ENCODE data around the gene NHLH1. TPM values are rescaled to one million over a fixed set of nuclear protein-coding genes. Genes with fewer than 3 reads are reported as not detected.

Gene NHLH1
- total RNA-seq, 4 donors from 2014 or later: not detected

DNA sequence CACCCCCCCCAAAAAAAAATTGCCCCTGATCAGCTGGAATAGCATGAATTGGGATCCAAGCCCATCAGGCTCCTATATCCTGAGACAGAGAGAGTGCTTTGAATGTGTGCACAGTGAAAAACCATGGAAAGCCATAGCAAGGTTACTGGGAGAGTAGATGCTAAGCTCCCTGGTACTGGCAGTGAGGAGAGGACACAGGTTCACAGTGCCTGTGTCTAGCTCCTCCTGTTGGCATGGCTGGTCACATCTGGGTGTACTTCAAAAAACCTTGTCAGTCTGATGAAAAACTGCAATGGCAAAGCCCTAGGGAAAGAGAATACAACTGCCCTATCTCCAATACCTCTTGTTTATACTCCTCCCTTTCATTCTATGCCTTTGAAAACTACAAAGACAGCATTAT, 36.8 kb upstream of the NHLH1 start:
- no peak for ATAC-seq

GRCh38 chr1:160332516-160332915, 34.4 kb upstream of the NHLH1 start:
- Histone ChIP-seq H3K36me3 (peaks cover 11 to 100% of the 10 kb centered on the region in 2 donors), H3K27me3 (no peaks in the 10 kb centered on the region), H3K9me3 (no peaks in the 10 kb centered on the region), H3K4me1 (no peaks in the 10 kb centered on the region), H3K27ac (no peak overlapping the region), H3K4me3 (no peak overlapping the region)
- TF ChIP-seq, protein P1, sequence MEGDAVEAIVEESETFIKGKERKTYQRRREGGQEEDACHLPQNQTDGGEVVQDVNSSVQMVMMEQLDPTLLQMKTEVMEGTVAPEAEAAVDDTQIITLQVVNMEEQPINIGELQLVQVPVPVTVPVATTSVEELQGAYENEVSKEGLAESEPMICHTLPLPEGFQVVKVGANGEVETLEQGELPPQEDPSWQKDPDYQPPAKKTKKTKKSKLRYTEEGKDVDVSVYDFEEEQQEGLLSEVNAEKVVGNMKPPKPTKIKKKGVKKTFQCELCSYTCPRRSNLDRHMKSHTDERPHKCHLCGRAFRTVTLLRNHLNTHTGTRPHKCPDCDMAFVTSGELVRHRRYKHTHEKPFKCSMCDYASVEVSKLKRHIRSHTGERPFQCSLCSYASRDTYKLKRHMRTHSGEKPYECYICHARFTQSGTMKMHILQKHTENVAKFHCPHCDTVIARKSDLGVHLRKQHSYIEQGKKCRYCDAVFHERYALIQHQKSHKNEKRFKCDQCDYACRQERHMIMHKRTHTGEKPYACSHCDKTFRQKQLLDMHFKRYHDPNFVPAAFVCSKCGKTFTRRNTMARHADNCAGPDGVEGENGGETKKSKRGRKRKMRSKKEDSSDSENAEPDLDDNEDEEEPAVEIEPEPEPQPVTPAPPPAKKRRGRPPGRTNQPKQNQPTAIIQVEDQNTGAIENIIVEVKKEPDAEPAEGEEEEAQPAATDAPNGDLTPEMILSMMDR (IDR thresholded peaks at IDR 0.05): no peak
- no peak for TF ChIP-seq EP300 (IDR thresholded peaks at IDR 0.05)
- ATAC-seq: no peak

More for the DNA sequence above, 36.8 kb upstream of the NHLH1 start:
- Histone ChIP-seq H3K4me1 (no peaks in the 10 kb centered on the region), H3K36me3 (peaks cover 11 to 100% of the 10 kb centered on the region in 2 donors), H3K4me3 (no peak overlapping the region), H3K27me3 (no peaks in the 10 kb centered on the region), H3K9me3 (no peaks in the 10 kb centered on the region), H3K27ac (no peak overlapping the region)
- TF ChIP-seq POLR2AphosphoS5 (IDR thresholded peaks at IDR 0.05): no peak
- TF ChIP-seq POLR2A (IDR thresholded peaks at IDR 0.05): no peak
- TF ChIP-seq, protein P1 (IDR thresholded peaks at IDR 0.05): no peak
- TF ChIP-seq EP300 (IDR thresholded peaks at IDR 0.05): no peak

DNA sequence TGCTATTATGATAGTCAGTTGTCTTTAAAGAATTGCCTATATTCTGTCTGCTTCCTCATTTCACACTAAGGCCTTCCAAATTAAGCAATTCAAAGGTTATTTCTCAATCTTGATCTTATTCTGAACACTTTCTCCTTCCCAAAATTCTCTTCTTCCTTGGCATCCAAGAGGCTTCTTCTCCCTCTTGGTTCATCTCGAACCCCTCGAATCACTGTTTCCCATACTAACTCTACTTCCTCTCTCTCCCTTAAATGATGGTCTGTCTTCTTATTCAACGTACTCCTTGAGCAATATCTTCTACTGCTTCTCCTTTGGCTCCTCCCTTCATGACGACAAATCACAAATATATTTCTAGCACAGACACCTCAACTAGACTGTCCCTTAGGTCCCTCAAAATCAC, 28.3 kb upstream of the NHLH1 start:
- Histone ChIP-seq H3K27ac (no peak overlapping the region), H3K4me1 (peaks cover 5 to 28% (median 6%) of the 10 kb centered on the region in 3 donors), H3K9me3 (no peaks in the 10 kb centered on the region), H3K4me3 (no peak overlapping the region), H3K27me3 (no peaks in the 10 kb centered on the region), H3K36me3 (peaks cover 0 to 66% of the 10 kb centered on the region in 2 donors)
- TF ChIP-seq EP300 (IDR thresholded peaks at IDR 0.05) (no peak), POLR2A (IDR thresholded peaks at IDR 0.05) (no peak), POLR2AphosphoS5 (IDR thresholded peaks at IDR 0.05) (no peak)
- TF ChIP-seq, protein P1 (IDR thresholded peaks at IDR 0.05): no peak
- WGBS, 2 donors (ENCODE audit: low coverage in 1 of 2): 61 to 87% methylated on average over 4 of the region's 4 CpGs
- ATAC-seq: no peak

DNA sequence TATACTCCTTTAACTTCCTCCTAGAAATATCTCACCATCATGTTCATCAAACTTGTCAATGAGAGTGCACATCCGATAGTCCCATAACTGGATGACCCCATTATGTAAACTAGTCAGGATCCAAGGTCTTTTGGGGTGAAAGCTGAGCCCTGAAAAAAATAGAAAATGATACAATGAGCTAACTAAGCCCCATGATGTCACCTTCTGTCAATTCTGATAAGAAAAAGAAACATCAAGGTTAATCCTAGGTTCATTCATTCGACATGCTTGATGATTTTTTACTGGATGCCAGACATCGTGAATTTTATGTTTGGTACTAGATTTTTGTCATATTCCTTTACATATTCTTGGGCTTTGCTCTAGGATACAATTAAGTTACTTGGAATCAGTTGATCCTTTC, 26.7 kb upstream of the NHLH1 start:
- Histone ChIP-seq H3K27ac (no peak overlapping the region), H3K4me1 (peaks cover 6 to 42% (median 7%) of the 10 kb centered on the region in 3 donors), H3K4me3 (no peak overlapping the region), H3K36me3 (peaks cover 0 to 55% of the 10 kb centered on the region in 2 donors), H3K27me3 (no peaks in the 10 kb centered on the region), H3K9me3 (no peaks in the 10 kb centered on the region)
- no peak for ATAC-seq
- WGBS, 2 donors (ENCODE audit: low coverage in 1 of 2): 47 to 69% methylated on average over 3 of the region's 3 CpGs
- TF ChIP-seq POLR2A (IDR thresholded peaks at IDR 0.05) (no peak), POLR2AphosphoS5 (IDR thresholded peaks at IDR 0.05) (no peak), EP300 (IDR thresholded peaks at IDR 0.05) (no peak)
- TF ChIP-seq, protein P1 (IDR thresholded peaks at IDR 0.05): no peak

- H3K36me3 ChIP-seq: peaks cover 0 to 54% of the 10 kb centered on the region in 2 donors
- no peaks in the 10 kb centered on the region for H3K27me3 ChIP-seq
- TF ChIP-seq, protein P1 (IDR thresholded peaks at IDR 0.05): no peak
- TF ChIP-seq POLR2AphosphoS5 (IDR thresholded peaks at IDR 0.05) (no peak), POLR2A (IDR thresholded peaks at IDR 0.05) (no peak), EP300 (IDR thresholded peaks at IDR 0.05) (no peak)
- H3K9me3 ChIP-seq: no peaks in the 10 kb centered on the region
- H3K4me1 ChIP-seq: peaks cover 6 to 48% (median 7%) of the 10 kb centered on the region in 3 donors
- WGBS, 2 donors (ENCODE audit: low coverage in 1 of 2): 39 to 65% methylated on average over 2 of the region's 2 CpGs
- H3K27ac ChIP-seq: no peak overlapping the region
- ATAC-seq: no peak
- H3K4me3 ChIP-seq: no peak overlapping the region
Observed at GRCh38 chr1:160340866-160341265, 26.0 kb upstream of the NHLH1 start.

Data from gastroesophageal sphincter (tissue), 4 donors.